GM12892 (cell line): ENCODE measurements around the gene UTS2R.

ENCODE experiments used
- POLR2A ChIP-seq: IDR thresholded peaks from 2 replicates; pipeline ENCODE4 v1.6.1; 2011; ENCODE audit warnings: low read depth, low read length, control low read depth
- TAF1 ChIP-seq: IDR thresholded peaks from 2 replicates; pipeline ENCODE4 v1.6.1; 2011; ENCODE audit warnings: low read depth, mild to moderate bottlenecking, control low read depth, low read length, borderline replicate concordance

GRCh38 chr17:82367724-82368524, 3.6 kb upstream of the UTS2R start:
- TF ChIP-seq TAF1, result no peak
- TF ChIP-seq POLR2A, result no peak
